GM20000 (cell line): Measurements from ENCODE around the gene ARFIP1.

ENCODE experiments used
- DNase-seq: peaks from one replicate; pipeline ENCODE4 v3.0.0; 2012; ENCODE audit warnings: low spot score
- CTCF ChIP-seq: IDR thresholded peaks from 2 replicates; pipeline ENCODE4 v1.5.1; 2012; ENCODE audit warnings: mild to moderate bottlenecking, control low read depth; ENCODE audit errors: extremely low read depth, missing control alignments

ARFIP1 gene

DNA sequence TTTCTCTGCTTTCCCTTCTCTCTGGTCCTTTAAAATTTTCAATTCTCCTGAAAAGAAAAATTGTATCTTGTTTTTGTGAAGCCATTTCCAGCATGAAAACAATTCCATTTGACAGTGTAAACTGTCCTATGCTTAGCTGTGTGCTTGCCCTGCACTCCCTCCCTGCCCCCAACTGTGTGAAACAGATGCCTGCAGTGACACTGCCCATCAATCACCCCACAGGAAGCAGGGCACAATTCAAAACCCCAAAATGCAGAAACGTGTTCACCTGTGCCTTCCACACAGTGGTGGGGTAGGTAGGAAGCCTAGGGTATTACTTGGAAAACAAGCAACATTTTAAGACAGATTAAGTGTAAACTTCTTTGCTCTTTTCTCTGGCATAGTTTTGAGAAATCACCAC, 150.1 kb downstream of the ARFIP1 start:
- TF ChIP-seq CTCF, result no peak
- DNase-seq, result no peak

- no peak for TF ChIP-seq CTCF
- peak; percentile 61 for DNase-seq
Observed at GRCh38 chr4:152935143-152935542, 155.4 kb downstream of the ARFIP1 start.

DNA sequence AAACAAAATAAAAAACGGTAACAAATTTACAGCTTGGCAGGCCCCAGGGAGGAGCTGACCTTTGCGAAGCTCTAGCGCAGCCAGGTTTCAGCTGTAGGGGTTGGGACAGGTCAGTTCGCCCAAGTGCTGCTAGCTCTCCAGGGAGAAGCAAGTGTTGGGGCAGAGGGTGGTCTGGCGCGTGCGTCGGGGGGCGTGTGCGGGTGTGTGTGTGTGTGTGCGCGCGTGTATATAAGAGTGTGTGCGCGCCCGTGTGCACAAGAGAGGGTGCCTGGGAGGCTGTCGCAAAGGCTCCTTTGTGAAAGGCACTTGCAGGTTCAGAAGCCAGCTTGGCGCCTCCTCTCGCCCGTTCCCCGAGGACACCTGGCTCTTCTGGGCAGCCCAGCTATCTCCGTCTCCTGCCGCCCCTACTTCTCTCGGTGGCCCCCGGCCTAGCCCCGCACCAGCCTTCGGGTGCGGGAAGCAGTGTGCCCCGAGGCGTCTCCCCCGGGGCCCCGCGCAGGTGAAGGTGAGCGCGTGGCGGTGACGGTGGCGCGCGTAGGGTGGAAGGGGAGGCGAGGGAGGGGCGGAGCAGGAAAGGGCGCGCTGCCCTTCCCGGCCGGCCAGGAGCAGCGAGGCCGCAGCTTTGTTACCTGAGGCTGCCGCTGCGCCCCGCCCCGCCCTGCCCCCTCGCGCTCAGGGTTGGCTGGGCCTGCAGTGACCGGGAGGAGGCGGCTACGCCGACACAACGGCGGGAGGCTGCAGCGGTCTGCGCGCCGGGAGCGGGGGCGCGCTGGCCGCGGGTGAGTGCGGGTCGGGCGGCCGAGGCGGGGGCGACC, 156.1 kb downstream of the ARFIP1 start, which contains the start of gene FHDC1:
FHDC1 (plus strand) TSS at position 693 of the 815 bp plus-strand sequence. CDS start 6,735 bp downstream, outside the sequence.
- peak; percentile 62 for DNase-seq
- TF ChIP-seq CTCF, result no peak

DNA sequence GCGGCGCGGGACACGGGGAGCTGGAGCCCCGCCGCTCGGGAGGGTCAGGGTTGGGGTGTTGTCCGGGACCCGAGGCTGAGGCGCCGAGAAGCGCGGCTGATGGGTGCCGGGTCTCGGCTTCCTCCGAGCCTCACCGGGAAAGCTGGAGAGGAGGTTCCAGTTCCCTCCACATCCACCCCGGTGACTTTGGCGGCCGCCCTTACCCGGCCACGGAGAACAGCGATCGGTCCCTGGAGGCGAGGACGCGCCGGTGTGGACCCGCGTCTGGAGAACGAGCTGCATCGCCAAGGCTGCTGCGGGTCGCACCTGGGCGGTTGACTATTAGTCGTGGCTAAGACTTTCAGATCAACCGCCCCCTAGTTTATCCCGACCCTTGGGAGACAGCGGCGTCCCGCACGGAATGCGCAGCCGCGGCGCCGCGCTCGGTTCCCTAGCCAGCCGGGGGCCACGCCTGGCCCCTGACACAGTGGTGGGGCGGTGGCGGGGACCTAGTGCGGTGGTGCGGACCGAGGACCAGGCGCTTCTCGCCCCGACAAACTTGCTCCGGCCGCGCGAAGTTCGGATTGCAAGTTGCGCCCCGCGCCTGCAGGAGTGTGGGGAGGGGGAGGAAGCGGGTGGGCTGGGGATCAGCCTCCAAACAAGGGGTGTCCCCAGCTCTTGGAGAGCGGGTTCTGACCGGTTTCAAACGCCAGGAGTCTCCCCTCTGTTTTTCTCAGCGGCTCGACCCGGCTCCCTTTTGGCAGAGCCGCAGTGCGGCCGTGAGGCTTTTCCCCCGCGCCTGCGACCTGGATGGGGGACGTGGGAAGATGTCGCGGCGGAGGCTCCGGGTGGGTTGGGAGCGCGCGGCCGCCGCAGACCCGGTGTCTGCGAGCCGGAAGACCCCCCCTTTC, 156.9 kb downstream of the ARFIP1 start:
- DNase-seq, result peak; percentile 74
- no peak for TF ChIP-seq CTCF

GRCh38 chr4:152937336-152938236, 157.8 kb downstream of the ARFIP1 start:
- DNase-seq, result peak; percentile 68
- no peak for TF ChIP-seq CTCF

GRCh38 chr4:152938237-152938947, 158.6 kb downstream of the ARFIP1 start:
- peak; percentile 29 for DNase-seq
- TF ChIP-seq CTCF, result no peak
